LNCaP clone FGC (cell line): ENCODE results near the gene TMEM253.
A peak's percentile ranks its signal among the peaks of the same experiment; 100 is the strongest.

Experiments
- DNase-seq: peaks from one replicate; pipeline ENCODE4 v3.0.0-alpha.2; 2011; ENCODE audit warnings: low read depth
- H3K4me3 ChIP-seq: 2 replicates; pipeline ENCODE4 v1.5.1; 2011; ENCODE audit warnings: mild to moderate bottlenecking, low read depth, low read length, control low read depth
- CTCF ChIP-seq: IDR thresholded peaks from 2 replicates; pipeline ENCODE4 v1.5.1; 2012; ENCODE audit warnings: mild to moderate bottlenecking; ENCODE audit not compliant: control insufficient read depth, insufficient read depth; ENCODE audit errors: extremely low read depth

The TMEM253 gene

GRCh38 chr14:21101802-21102413 is 1.0 kb downstream of the TMEM253 start:
- no peak overlapping the region for H3K4me3 ChIP-seq
- no peak for TF ChIP-seq CTCF
- DNase-seq = no peak

GRCh38 chr14:21102521-21103410 is 1.9 kb downstream of the TMEM253 start:
- DNase-seq = no peak
- H3K4me3 ChIP-seq = peak overlapping the region; percentile 74
- no peak for TF ChIP-seq CTCF

- H3K4me3 ChIP-seq = peak overlapping the region; percentile 74
- DNase-seq = no peak
- no peak for TF ChIP-seq CTCF
Measured at GRCh38 chr14:21103411-21103709, 2.5 kb downstream of the TMEM253 start.

- peak; percentile 91 for DNase-seq
- TF ChIP-seq CTCF = peak; percentile 92
- peak overlapping the region; percentile 74 for H3K4me3 ChIP-seq
Measured at GRCh38 chr14:21103710-21104447, 3.0 kb downstream of the TMEM253 start.

- peak overlapping the region; percentile 74 for H3K4me3 ChIP-seq
- peak; percentile 96 for TF ChIP-seq CTCF
- DNase-seq = peak; percentile 52
Measured at GRCh38 chr14:21104448-21105060, 3.7 kb downstream of the TMEM253 start.

GRCh38 chr14:21105095-21105494 is 4.2 kb downstream of the TMEM253 start:
- peak overlapping the region; percentile 74 for H3K4me3 ChIP-seq
- DNase-seq = no peak
- no peak for TF ChIP-seq CTCF
